GM19324 (cell line): ENCODE data around the gene TGM4.

ENCODE experiments used
- ATAC-seq: cut with Tn5 transposase; IDR thresholded peaks from one replicate; pipeline ENCODE4 v1.9.1; 2021; ENCODE audit warnings: mild to moderate bottlenecking, moderate library complexity; ENCODE audit not compliant: unreplicated experiment, low FRiP score

Gene TGM4

GRCh38 chr3:44877333-44877732 lies 2.9 kb downstream of the TGM4 start:
- no peak for ATAC-seq

DNA sequence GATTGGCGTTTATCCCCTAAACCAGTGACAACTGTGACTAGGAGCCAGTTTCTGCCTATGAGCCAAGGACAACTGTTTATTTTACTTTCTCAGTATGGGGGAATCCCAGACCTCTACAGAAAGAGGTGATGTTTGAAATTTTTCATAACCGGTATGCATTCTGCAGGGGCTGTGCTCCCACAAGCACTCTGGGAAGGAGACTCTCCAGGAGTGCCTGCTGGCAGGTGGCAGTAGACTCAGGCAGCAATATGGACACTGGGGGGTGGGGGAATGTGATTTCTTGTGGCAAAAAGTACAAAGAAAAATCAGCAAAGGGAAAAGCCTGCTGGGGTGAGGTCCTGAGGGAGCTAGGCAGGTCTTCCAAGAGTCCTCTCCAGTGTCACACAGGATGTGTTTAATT lies 5.9 kb downstream of the TGM4 start:
- no peak for ATAC-seq

- no peak for ATAC-seq
Measured at GRCh38 chr3:44883213-44883955, 9.0 kb downstream of the TGM4 start.

DNA sequence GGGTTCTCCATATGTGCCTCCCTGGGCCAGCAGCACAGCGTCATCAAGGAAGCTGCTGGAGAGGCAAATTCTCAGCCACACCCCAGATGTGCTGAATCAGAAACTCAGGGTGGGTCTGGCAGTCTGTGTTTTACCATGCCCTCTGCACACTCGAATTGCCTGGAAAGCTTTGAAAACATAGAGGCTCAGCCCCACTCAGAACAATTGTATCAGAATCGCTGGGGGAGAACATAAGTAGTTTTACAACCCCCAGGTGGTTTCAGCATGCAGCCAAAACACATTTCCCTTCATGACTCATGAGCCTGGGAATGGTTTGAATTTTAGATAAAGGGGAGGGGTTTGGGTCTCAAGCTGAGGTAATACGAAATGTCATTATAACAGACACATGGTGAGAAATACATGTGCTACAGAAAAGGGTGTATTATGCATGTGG lies 9.6 kb downstream of the TGM4 start:
- no peak for ATAC-seq

- ATAC-seq: no peak
Measured at GRCh38 chr3:44885618-44886017, 11.2 kb downstream of the TGM4 start.

GRCh38 chr3:44886561-44886960 lies 12.2 kb downstream of the TGM4 start:
- no peak for ATAC-seq

DNA sequence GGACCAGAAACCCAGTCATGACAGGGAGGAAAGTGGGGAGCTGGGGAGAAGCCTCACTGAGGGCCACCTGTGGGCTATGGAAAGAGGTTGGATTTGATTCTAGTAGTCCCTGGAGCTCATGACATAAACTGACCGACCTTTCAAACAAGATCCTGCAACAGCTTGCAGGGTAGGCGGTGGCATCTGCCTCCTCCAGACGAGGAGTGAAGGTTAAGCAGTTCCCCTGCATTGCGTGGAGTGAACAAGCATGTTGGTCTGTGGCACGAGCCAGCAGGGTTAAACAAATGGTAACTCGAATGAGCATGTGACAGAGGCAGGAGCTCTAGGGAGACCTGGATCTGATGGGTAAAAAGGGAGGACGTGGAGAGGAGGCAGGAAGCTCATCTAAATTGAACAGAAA lies 12.7 kb downstream of the TGM4 start:
- no peak for ATAC-seq

DNA sequence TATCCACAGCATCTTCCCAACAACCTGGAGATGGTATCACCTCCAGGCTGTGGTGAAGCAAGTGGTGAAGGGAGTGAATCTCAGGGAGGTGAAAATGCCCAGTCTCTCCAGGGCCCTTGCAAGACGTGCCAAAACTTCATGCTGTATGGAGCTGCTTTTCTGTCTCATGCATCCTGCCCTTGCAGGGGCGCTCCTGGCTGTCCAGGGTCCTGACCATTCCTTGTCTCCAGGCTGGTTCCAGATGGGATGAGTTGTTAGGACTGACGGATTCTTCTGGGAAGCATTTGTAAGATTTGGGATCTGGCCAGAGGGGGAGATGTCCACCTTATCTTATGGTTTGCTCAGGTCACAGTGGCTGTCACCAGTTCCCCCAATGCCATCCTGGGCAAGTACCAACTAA lies 15.8 kb downstream of the TGM4 start:
- no peak for ATAC-seq

- ATAC-seq: no peak
Measured at GRCh38 chr3:44890852-44891251, 16.4 kb downstream of the TGM4 start.

DNA sequence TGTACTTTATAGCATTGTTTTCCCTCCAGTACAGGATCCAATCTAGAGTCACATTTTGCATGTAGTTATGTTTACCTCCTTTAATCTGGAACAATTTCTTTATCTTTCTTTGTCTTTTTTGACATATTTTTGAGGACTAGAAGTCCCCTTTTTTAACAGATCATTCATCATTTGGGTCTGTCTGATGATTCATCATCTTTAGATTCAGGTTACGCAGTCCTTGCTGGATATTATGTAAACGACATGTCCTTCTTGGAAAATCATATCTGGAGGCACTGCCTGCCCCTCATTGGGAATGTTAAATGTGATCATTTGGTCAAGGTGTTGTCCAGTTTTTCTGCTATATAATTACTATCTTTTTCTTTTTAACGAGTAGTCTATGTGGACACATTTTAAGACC lies 18.3 kb downstream of the TGM4 start:
- ATAC-seq: no peak

- ATAC-seq: no peak
Measured at GRCh38 chr3:44893097-44893496, 18.7 kb downstream of the TGM4 start.

DNA sequence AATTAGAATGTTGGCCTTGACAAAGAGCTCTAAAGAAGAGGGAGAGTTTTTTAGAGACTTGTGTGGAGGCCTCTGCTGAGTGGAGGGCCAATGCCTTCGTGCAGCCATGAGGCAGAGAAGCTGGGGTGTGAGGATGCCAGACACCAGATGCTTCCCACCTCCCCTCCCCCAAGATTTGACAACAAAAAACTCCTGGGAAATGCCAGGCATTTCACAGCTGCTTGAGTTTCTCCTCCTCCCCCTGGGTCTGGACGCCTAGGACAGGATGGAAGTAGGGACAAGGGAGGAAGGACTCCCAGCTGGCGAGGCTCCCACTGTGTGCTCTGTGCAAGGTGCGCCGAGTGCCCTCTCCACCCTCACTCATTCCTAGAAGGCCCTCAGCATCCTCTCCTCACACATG lies 20.1 kb downstream of the TGM4 start:
- ATAC-seq: no peak

- ATAC-seq: no peak
Measured at GRCh38 chr3:44896440-44896839, 22.0 kb downstream of the TGM4 start.

- no peak for ATAC-seq
Measured at GRCh38 chr3:44899683-44900367, 25.4 kb downstream of the TGM4 start.

DNA sequence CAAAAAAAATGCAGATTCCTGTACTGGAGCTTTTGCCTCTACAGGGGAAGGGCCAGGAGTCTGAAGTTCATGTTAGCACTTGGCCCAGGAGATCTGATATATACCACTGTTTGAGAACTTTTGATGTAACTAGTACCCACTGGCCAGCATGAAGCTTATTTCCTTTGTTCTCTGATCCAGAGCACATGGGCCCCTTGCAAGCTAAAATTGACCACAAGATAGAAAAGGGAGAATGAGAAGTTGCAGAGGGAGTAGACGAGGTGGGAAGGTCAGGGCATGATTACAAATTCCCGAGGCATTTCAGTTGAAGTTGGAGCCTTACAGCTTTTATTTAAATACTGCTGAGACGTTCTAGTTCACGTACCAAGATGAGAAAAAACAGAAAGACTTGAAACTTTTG lies 28.2 kb downstream of the TGM4 start:
- no peak for ATAC-seq

GRCh38 chr3:44903314-44903713 lies 28.9 kb downstream of the TGM4 start:
- no peak for ATAC-seq

DNA sequence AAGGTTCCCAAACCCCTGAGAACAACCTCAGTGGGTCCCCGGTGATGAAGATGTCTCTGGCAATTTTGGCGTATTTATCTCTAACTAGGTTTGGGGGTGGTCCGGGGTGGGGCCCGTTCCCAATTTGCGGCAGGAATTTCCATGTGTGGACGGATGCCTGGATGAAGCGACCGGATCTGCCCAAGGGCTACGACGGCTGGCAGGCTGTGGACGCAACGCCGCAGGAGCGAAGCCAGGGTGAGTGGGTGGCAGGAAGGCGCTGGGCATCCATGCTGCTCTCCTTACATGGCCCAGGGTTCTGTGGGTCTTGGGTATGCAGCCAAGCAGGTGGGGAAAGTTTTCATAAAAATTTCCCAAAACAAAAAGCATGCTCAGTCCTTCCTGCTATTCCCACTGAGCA lies 29.3 kb downstream of the TGM4 start:
- no peak for ATAC-seq

DNA sequence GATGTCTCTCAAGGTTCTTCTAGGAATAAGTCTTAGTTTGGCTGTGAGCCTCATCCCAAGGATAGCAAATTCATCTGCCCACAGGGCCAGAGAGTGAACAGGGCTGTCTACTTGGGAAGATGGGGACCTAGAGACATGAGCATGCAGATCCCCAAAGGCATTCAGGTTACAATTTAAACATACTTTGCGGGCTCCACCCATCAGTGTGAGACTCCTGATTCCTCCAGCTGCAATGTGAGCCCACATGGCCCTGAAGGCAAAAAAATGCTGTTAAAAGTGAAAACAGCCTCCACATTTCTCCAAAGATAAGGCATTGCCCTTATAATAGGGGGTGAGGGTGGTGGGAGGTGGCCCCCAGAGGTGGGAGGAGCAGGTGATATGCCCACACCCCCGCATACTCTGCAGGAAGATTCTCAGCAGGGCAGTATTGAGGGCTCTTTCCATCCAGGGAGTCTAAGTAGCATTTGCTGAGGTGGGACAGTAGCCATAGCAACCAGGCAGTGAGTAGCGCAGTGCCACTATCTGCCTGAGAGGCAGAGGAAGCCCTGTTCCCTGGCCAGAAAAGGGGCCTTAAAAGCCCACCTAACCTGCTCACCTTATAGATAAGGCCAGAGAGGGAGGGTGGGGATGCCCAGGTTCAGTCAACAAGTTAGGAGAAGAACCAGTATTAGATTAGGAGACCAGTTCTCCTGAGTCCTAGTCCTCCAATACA lies 31.2 kb downstream of the TGM4 start:
- no peak for ATAC-seq

GRCh38 chr3:44906997-44907396 lies 32.6 kb downstream of the TGM4 start:
- ATAC-seq: no peak

- no peak for ATAC-seq
Measured at GRCh38 chr3:44907612-44908011, 33.2 kb downstream of the TGM4 start.

DNA sequence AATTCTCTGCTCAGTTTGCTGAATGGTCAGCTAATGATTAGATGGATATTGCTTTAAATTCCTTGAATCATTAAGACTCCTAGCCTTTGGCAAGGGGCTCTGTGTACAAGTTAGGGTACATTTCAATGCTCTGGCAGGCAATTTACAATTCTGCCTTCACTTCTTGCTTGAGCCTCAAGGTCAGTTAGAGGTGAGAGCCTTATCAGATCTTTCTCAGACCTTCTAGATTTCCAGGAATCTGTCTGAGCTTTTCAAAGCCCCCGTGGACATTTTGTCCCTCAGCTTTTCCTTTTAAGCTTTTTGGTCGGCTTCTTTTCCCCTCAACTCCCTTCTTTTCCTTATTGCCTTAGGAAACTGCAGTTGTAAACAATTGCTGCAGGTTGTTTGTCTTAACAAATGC lies 34.7 kb downstream of the TGM4 start:
- ATAC-seq: no peak

DNA sequence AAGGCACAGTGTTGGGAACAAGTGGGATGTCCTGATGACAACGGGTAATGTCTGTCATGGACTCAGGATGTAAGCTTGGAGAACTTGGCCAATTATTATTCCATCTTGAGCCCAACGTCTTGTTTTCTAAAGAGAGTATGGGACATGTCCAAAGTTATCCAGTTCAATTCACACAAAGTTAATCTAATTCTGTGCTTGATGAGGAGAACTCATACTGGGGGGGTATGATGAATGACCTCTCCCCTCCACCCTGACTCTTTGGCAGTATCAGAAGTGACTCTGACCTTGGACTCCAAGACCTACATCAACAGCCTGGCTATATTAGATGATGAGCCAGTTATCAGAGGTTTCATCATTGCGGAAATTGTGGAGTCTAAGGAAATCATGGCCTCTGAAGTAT lies 36.3 kb downstream of the TGM4 start:
- no peak for ATAC-seq
